Erythroblast (primary cell): ENCODE data around the gene OR10A5.

Source experiments
- GATA1 ChIP-seq: IDR thresholded peaks from 2 replicates; pipeline ENCODE4 v1.6.1; 2011; ENCODE audit warnings: low read depth, mild to moderate bottlenecking, control low read depth, low read length, moderate library complexity
- POLR2A ChIP-seq: IDR thresholded peaks from 2 replicates; pipeline ENCODE4 v1.6.1; 2011; ENCODE audit warnings: mild to moderate bottlenecking, low read length

DNA sequence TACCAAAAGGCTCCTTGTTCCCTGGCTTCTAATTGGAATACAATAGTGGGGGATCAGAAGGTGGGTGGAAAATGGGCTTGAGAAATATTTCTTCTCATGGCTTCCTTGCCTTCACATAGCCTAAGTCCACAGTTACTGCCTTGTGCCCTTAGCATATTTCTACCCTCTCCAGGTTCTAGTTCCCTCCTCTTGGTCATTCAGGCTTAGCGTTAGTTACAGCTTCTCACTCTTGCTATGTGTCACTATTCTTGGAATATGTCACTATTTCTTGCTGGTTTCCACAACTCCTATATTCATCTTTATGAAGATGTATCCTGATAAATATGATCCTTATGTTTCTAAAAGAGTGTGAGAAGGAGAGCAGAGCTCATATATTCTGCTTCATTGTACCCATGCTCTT lies 44.4 kb downstream of the OR10A5 start:
- TF ChIP-seq POLR2A = no peak
- no peak for TF ChIP-seq GATA1
